Stimulated activated CD4-positive, alpha-beta T cell treated with anti-CD3 and anti-CD28 coated beads, Interleukin-1b, Interleukin-23, amount 100 ng/mL, for 48 hours (primary cell): ENCODE data around the gene ACER1.
"Not testable (repeated sequence)": the region's sequence is repeated elsewhere in the genome, so short reads cannot be mapped to it uniquely, and the experiment has no call there.

Source experiments
- DNase-seq: peaks from one replicate; pipeline ENCODE4 v3.0.0-alpha.2; 2020

The ACER1 gene

GRCh38 chr19:6286676-6287075, 46.7 kb downstream of the ACER1 start:
- DNase-seq = no peak

- not testable (repeated sequence) for DNase-seq
Observed at GRCh38 chr19:6282393-6282792, 51.0 kb downstream of the ACER1 start.

DNA sequence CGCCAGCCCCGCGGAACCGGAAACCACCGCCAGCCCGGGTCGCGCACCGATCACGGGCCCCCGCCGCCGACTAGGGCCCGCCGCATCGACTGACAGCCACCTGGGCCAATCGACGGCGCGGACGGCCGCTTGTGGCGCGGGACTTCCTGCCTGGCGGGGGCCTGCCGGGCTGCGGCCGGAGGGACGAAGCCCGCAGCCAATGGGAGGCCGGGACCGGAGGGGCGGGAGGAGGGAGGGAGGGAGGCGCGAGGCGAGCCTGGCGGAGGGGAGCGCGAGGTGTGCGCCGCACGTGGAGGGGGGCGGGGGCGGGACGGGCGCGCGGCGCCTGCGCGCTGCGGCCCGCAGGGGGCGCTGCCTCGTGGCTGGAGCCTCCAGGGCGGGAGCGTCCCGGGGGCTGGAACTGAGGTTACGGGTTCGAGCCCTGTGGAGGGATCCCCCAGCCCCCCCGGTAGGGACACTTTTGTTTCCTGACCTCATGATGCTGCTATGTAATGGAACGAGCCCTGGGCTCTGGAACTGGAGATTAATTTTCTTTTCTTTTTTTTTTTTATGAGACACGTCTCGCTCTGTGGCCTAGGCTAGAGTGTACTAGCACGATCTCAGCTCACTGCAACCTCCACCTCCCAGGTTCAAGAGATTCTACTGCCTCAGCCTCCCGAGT, 53.4 kb downstream of the ACER1 start, which contains the start of gene MLLT1:
Gene MLLT1 (minus strand): TSS at position 45 of the 661 bp plus-strand sequence. CDS start 191 bp downstream, outside the sequence.
- peak; percentile 97 for DNase-seq

DNA sequence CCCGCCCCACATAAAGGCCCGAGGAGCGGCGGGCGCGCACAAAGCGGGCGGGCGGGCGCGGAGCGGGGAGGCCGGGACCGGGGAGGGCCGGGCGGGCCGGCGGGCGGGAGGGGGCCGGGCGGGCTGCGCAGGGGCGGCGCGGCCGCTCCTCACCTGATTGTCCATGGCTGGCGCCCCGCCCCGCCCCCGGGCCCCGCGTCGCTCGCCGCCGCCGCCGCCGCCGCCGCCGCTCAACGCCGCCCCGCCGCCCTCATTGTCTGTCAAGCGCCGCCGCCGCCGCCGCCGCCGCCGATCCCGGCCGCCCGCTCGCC, 53.8 kb downstream of the ACER1 start:
- DNase-seq = no peak

DNA sequence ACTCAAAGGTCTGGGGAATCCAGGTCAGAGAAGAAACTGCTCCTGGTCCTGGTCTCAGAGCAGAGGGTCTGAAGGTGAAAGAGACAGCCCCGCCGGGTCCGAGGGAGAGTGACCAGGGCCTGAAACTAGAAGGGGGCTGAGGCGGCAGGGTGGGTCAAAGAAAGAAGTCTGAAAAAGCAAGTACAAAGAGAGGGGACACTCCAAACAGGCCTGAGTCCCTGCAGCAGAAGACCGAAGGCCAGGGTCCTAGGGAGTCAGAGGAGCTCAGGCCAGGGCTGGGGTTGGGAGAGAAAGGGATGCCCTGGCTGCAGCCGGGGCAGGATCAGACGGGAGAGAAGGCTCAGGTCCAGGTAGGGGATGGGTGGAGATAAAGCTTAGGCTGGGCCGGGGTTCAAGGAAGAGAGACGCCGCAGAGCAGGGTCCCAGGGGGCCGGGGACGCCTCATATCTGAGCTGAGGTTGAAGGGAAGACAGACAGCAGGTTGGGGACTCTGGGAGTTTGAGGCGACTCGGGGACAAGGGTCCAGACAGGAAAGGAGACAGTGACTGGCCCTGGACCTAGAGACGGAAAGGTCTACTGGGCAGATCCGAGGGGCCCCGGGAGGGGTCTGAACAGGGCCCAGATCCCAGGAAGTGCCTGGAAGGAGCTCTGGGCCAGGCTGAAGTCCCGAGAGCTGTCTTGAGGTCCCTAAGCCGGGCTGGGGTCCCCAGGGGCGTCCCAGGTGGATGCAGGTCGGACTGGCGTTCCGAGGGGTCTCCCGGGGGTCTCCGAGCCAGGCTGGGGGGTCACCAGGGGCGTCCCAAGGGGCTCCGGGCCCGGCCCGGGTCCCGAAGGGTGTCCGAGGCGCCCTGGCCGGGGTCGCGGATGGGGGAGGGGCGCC, 54.4 kb downstream of the ACER1 start:
- DNase-seq = no peak

DNA sequence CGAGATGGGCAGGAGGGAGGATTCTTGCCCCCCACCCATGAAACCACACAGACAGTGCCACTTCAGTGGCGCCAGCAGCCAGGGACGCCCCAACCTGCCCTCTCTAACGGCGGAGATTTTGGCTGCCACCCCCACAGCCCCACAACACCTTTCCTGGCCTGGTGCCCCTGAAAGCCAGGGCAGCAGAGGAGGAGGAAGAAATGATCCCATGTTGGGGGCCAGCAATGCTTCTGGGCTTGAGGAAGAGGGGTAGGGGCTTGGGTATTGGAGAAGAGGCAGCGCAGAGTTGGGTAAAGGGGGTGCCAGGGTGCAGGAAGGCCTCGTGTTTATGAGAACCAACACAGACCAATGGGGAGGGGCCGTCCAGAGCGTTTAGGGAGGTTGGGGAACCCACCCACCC, 55.4 kb downstream of the ACER1 start:
- no peak for DNase-seq

DNA sequence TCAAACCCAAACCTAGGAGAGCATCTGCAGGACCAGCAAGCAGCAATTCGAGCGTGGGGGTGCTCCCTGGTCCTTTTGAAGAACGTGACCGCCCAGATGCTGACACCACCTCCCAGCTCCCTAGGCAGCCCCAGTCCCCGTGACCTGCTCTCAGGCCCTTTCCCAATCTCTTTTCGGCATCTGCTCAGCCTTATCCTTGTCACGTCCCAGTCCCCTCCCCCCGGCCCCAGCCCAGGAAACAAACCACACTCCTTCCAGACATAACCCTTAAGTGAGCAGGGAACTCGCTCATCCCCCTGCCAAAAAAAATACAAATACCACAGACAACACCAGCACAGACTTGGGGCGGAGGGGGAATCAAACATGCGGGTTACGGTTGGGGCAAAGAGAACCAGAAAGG, 57.0 kb downstream of the ACER1 start:
- no peak for DNase-seq

GRCh38 chr19:6275170-6275744, 58.2 kb downstream of the ACER1 start:
- no peak for DNase-seq

- DNase-seq = no peak
Observed at GRCh38 chr19:6274756-6275155, 58.7 kb downstream of the ACER1 start.

DNA sequence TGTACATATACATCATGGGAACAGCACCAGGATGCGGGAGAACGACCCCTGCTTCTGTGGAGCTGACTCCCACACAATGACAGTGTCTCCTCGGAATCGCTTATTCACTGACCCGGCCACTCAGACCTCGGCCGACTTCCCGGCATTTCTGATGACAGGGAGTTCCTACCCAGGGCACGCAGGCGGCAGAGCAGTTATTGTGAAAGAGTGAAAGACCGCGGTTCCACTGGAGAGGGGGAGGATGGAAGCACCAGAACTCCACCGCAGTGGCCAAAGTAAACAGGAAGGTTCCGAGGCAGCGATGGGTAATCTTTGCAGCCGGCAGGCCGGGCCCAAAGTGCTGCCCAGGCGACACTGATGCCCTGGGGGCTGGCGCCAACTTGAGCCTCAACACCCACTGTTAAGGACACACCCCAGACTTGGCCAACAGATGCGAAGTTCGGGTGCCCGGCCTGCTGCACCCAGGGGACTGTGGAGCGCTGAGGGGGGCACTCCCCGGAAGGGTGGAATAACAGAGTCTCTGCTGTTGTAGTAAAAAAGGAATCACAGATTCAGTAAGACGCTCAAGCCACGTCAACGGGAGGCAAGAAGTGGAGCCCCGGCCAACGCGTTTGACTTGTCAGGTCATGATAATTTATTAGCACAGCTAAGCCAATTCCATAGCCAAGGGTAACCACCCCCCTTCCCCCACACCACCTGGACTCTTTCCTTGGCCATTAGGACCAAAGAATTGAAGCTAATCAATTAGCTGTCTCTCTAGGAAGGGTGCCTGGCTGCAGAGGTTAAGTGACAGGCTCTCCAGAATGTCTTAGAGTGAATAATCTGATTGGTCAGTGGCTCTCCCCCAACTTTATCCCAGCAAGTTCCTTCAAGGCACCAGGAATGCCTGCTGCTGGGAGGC, 59.5 kb downstream of the ACER1 start:
- no peak for DNase-seq

GRCh38 chr19:6272913-6273600, 60.4 kb downstream of the ACER1 start:
- no peak for DNase-seq

DNA sequence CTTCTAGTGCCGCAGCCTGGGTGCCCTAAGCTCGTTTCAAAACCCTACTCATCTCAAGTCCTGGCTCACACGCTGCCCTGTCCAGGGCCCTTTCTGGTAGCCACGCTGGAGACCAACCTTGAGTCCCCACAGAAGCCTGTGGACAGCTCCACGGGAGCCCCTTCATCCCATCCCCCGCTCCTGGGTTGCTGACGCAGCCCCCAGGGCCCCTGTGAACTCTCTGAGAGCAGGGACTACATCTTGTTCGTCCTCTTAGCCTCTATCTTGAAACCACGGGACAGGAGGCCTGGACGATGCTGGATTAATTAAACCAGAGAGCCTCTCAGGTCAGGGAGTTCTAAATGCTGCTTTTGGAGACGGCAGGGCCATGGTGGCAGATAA, 61.0 kb downstream of the ACER1 start:
- no peak for DNase-seq

DNA sequence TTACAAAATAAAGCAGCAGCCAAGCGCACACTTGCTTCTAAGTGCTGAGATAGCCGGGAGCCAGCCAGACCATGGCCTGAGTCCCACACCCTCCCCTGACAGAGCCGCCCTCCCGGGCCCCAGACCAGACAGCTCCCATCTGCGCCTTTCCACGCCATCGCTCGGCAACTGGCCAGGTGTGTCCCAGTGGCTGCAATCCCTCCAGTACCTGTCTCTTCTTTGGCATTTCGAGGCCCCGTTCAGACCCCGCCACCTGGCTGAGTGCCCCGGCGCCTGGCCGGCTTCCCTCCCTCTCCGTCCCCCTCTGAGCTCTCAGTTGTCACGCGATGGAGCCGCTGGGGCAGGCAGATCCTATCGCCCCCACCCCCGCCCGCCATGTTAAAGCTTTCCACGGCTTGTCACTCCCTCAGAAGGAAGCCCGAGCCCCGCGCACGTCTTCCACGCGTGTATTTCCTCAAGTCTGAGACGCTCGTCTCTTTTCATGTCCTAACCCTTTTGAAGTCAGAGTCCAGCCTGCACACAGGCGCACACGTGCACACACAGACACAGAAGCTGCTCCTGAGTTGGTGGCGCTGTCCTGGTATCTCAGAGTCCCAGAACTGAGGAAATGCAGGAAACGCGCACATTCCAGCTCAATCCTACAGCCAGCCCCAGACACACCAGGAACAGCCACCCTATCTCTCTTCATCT, 61.5 kb downstream of the ACER1 start:
- DNase-seq = no peak

GRCh38 chr19:6271251-6271650, 62.2 kb downstream of the ACER1 start:
- DNase-seq = no peak

DNA sequence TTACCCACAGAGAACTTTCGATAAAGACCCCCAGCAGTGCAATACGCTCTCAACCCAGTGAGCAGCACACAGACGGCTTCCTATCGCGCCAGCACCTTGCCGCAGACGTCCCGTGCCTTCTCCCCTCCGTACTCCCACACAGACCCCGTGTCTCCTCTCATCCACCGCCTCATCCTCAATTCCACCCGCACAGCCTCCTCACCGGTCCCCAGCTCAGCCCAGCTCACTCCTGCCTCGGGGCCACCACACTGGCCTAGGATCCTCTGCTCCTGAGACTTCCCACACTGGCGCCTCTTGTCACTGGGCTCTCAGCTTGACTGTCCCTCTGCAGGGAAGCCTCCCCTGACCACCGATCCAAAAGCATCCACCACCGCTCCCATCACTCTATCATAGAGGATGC, 62.6 kb downstream of the ACER1 start:
- no peak for DNase-seq

DNA sequence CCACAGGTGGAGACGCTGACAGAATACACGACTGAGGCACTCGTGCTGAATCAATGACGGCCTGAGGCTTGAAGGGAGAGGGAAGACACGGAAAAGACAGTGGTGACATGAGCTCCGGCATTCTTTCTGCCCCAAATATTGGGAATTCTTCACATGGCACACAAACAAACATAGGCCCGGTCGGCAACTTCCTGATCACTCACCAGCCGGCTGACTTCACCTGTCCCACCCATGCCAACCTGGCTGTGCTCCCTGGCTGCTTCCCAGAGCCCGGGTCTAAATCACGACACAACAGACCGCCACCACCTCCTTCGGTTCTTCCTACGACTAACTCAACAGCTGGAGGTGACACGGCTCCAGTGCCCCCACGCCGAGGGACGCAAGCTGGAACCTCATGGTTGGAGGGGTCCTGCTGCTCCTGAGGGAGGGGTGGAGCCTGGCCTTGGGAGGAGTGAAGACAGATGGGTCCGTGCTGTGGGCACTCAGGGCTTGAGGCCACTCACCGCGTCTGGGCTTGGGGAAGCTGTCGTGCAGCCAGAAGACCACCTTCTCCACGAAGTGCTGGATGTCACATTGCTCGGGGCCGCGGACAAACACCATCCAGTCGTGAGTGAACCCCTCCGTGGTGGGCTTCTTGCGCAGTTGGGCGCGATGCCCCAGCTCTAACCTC, 63.2 kb downstream of the ACER1 start:
- DNase-seq = no peak

DNA sequence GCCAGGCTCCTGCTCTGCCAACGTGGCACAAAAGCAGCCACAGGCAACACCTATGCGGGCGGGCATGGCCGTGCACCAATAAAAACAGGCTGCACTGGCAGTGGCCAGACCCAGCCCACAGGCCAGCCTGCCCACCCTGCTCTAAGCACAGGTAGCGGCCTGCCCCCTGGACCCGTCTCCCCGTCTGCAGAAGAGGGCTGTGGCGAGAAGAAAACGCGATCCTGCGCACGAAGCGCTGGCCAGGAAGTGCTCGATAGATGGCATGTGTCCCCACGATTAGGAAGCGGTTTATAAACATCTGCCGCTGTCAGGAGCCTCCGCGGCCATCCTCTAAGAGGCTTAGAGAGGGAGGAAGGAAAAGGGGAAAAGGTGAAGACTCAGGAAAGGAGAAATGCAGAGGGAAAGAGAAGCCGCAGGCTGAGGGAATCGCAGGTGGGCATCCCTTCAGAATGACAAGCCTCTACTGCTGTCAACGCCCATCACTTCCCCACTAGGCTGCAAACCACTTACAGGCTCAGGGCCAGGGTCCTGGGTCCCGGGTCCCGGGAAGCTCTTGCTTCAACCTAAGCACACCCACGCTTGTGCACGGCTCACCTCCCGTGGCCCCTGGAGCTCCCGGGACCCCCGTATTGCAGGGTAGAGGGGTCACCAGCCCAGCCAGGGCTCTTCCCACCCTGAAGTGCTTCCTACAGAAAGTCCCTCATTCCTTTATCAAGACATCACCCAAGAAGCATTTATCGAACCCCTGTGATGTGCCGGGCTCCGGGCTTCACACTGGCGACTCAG, 64.1 kb downstream of the ACER1 start:
- no peak for DNase-seq

GRCh38 chr19:6268382-6268771, 65.0 kb downstream of the ACER1 start:
- DNase-seq = no peak

- DNase-seq = no peak
Observed at GRCh38 chr19:6267552-6268381, 65.6 kb downstream of the ACER1 start.

DNA sequence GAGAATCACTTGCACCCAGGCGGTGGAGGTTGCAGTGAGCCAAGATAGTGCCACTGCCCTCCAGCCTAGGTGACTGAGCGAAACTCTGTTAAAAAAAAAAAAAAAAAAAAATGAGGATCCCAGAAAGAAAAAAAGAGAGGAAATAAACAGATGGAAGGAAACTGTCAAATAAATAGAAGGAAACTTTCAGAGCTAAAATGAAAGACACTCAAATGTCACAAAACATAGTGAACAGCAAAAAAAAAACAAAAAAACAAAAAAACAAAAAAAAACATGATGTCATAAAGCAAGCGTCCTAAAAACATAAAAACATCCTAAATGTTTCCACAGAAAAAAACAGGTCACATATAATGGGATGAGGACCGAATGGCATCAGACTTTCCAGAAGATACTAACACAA, 68.6 kb downstream of the ACER1 start:
- no peak for DNase-seq
